Measurements from ENCODE around the gene TUBA1C. TPM values are rescaled to one million over a fixed set of nuclear protein-coding genes. Genes with fewer than 3 reads are reported as not detected.
A peak's percentile ranks its signal among the peaks of the same experiment; 100 is the strongest.
"Not testable (repeated sequence)": the region's sequence is repeated elsewhere in the genome, so short reads cannot be mapped to it uniquely, and the experiment has no call there.

TUBA1C gene
- total RNA-seq, 2 donors from 2014 or later = 124 to 151 TPM

DNA sequence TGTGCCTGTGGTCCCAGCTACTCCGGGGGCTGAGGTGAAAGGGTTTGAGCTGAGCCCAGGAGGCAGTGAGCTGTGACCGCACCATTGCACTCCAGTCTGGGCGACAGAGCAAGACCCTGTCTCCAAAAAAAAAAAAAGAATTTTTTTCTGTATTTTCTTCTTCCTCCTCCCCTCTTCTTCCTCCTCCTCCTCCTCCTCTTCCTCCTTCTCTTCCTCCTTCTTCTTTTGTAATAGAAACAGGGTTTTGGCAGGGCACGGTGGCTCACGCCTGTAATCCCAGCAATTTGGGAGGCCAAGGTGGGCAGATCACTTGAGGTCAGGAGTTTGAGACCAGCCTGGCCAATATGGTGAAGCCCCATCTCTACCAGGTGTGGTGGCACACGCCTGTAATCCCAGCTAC, 15.7 kb downstream of the TUBA1C start:
- H3K9me3 Mint-ChIP-seq; ATAC-seq (replicated peaks in 1 of 2); H3K27me3 Mint-ChIP-seq (ENCODE audit: low read depth); H3K4me3 Mint-ChIP-seq; H3K36me3 Mint-ChIP-seq (ENCODE audit: insufficient read depth in 2 of 2); H3K4me1 Mint-ChIP-seq (ENCODE audit: low read depth); H3K27ac Mint-ChIP-seq; DNase-seq: not testable (repeated sequence)

DNA sequence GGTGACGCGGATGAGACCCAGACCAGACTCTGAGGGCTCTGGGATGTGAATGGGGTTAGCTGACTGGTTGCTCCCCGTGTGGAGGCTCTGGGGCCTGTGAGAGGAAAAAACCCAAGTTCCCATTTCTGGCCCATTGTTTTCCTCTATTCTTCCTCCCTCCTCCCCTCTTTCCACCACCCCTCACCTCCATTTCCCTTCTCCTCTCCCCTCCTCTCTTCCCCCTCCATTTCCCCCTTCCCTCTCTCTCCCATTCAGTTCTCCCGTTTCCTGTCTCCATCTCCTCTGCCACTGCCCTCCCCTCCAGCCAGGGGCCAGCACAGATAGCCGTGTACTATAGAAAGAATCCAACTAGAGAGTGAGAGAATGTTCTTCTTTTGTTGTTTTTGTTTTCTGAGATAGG, 17.4 kb downstream of the TUBA1C start:
- Mint-ChIP-seq H3K4me3 (no peak overlapping the region), H3K27ac (no peak overlapping the region), H3K9me3 (no peaks in the 10 kb centered on the region), H3K4me1 (ENCODE audit: low read depth) (no peaks in the 10 kb centered on the region), H3K36me3 (ENCODE audit: insufficient read depth in 2 of 2) (no peaks in the 10 kb centered on the region), H3K27me3 (ENCODE audit: low read depth) (peaks cover 17% of the 10 kb centered on the region)
- ATAC-seq (replicated peaks in 1 of 2) = no peak
- DNase-seq = no peak

DNA sequence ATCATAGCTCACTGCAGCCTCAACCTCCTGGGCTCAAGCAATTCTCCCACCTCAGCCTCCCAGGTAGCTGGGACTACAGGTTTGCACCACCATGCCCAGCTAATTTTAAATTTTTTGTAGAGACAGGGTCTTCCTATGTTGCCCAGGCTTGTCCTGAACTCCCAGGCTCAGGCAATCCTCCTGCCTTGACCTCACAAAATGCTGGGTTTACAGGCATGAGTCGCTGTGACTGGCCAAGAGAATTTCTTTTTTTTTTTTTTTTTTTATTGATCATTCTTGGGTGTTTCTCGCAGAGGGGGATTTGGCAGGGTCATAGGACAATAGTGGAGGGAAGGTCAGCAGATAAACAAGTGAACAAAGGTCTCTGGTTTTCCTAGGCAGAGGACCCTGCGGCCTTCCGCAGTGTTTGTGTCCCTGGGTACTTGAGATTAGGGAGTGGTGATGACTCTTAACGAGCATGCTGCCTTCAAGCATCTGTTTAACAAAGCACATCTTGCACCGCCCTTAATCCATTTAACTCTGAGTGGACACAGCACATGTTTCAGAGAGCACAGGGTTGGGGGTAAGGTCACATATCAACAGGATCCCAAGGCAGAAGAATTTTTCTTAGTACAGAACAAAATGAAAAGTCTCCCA, 18.0 kb downstream of the TUBA1C start:
- peaks cover 23% of the 10 kb centered on the region for H3K27me3 Mint-ChIP-seq (ENCODE audit: low read depth)

DNA sequence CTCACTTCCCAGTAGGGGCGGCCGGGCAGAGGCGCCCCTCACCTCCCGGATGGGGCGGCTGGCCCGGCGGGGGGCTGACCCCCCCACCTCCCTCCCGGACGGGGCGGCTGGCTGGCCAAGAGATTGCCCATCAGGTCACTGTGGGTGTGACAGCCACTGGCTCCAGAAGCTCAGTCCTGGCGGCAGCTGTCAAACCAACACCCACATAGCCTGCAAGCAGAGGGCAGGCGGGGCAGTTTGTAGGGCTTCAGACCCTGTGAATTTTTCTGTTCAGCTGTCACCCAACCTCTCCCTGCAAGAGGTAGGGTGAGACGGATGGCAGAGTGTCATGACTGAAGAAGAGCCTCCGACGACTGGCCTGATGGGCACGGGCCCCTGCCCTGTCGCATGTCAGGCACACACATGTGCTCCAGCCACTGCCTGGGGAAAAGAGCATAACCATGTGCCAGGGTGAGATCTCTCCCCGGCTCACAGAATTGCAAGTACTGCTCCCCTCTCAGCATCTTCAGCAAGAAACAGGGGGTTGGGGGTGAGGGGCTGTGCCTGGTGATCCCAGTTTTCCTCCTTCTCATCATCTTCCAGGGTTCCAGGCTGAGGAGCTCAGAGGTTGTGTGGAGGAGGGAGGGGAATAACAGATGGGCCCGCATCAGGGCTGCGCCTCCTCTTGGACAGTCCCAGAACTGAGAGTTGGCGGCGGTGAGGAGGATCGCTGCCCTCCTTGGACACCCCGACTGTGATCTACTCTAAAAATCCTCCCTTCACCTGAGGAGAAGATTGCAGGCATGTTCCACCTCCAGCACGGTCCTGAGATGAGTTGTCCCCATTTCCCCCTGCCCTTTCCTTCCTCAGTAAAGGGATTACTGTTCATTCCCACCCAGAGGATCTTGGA, 18.9 kb downstream of the TUBA1C start:
- Mint-ChIP-seq H3K27ac (no peak overlapping the region), H3K4me3 (no peak overlapping the region), H3K27me3 (ENCODE audit: low read depth) (peaks cover 29% of the 10 kb centered on the region), H3K36me3 (ENCODE audit: insufficient read depth in 2 of 2) (no peaks in the 10 kb centered on the region), H3K4me1 (ENCODE audit: low read depth) (no peaks in the 10 kb centered on the region), H3K9me3 (no peaks in the 10 kb centered on the region)
- ATAC-seq (replicated peaks in 1 of 2) = no peak
- no peak for DNase-seq

More for the DNA sequence above, 18.0 kb downstream of the TUBA1C start:
- not testable (repeated sequence) for ATAC-seq (replicated peaks in 1 of 2); H3K36me3 Mint-ChIP-seq (ENCODE audit: insufficient read depth in 2 of 2); H3K4me3 Mint-ChIP-seq; H3K4me1 Mint-ChIP-seq (ENCODE audit: low read depth); H3K9me3 Mint-ChIP-seq; DNase-seq; H3K27ac Mint-ChIP-seq

DNA sequence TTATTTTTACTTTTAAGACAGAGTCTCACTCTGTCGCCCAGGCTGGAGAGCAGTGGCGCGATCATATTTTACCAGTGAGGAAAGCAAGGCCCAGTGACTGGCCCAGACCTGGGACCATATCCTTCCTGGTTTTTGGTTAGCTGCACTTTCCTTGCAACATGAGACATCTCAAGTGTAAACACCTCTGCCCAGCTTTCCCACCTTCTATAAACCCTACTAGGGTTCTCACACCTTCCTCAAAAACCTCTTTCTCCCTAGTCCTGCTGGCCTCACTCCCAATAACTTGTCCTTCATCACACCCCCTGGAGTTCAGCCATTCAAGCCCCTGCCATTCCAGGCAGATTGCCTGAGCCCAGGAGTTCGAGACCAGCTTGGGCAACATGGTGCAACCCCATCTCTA, 19.8 kb downstream of the TUBA1C start:
- H3K9me3 Mint-ChIP-seq = no peaks in the 10 kb centered on the region
- no peak overlapping the region for H3K27ac Mint-ChIP-seq
- no peak for ATAC-seq (replicated peaks in 1 of 2)
- no peaks in the 10 kb centered on the region for H3K36me3 Mint-ChIP-seq (ENCODE audit: insufficient read depth in 2 of 2)
- no peak overlapping the region for H3K4me3 Mint-ChIP-seq
- DNase-seq = no peak
- no peaks in the 10 kb centered on the region for H3K4me1 Mint-ChIP-seq (ENCODE audit: low read depth)
- peaks cover 29% of the 10 kb centered on the region for H3K27me3 Mint-ChIP-seq (ENCODE audit: low read depth)

DNA sequence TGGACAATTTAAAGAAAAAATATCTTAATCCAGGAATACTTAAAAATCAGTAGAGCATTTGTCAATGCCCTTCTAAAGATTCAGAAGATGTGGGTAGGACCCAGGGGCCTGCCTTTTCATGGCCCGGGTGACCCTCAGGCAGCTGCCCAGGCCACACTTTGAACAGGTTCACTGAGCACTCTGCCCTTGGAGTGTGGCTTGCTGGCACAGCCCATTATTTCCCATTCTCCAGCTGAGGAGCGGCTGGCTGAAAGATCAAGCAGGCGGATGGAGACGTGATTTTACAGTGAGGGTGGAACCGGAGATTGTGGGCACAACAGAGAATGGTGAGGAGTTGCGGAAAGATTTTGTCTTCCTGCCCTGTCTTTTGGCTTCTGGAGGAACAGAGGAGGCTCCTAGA, 23.0 kb downstream of the TUBA1C start:
- peaks cover 38% of the 10 kb centered on the region for H3K27me3 Mint-ChIP-seq (ENCODE audit: low read depth)
- DNase-seq (no peak), ATAC-seq (replicated peaks in 1 of 2) (no peak)
- no peaks in the 10 kb centered on the region for H3K9me3 Mint-ChIP-seq
- H3K4me1 Mint-ChIP-seq (ENCODE audit: low read depth) = no peaks in the 10 kb centered on the region
- no peak overlapping the region for H3K4me3 Mint-ChIP-seq
- no peak overlapping the region for H3K27ac Mint-ChIP-seq
- no peaks in the 10 kb centered on the region for H3K36me3 Mint-ChIP-seq (ENCODE audit: insufficient read depth in 2 of 2)

DNA sequence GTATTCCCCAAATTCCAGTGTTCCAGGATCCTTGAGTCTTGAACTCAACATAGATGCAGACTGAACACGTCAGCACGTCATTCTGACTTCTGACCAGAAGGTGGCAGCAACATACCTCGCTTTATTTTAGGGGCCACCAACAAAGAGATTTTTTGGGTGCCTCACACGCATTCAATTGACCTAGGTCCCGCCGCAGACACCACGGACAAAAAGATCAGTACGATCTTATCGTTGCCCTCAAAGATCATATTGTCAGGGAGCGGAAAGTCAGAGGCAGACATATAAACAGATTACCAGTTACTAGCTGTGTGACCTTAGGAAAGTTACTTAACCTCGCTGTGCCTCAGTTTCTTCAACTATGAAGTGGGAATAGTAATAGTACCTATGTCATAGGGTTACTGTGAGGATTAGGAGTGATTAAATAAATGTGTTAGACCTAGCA, 23.6 kb downstream of the TUBA1C start:
- Mint-ChIP-seq H3K9me3 (no peaks in the 10 kb centered on the region), H3K27ac (no peak overlapping the region), H3K27me3 (ENCODE audit: low read depth) (peaks cover 38% of the 10 kb centered on the region), H3K4me1 (ENCODE audit: low read depth) (no peaks in the 10 kb centered on the region), H3K36me3 (ENCODE audit: insufficient read depth in 2 of 2) (no peaks in the 10 kb centered on the region), H3K4me3 (no peak overlapping the region)
- peak; percentile 67 to 73 for DNase-seq
- peak; percentile 66 to 74 for ATAC-seq (replicated peaks in 1 of 2)

DNA sequence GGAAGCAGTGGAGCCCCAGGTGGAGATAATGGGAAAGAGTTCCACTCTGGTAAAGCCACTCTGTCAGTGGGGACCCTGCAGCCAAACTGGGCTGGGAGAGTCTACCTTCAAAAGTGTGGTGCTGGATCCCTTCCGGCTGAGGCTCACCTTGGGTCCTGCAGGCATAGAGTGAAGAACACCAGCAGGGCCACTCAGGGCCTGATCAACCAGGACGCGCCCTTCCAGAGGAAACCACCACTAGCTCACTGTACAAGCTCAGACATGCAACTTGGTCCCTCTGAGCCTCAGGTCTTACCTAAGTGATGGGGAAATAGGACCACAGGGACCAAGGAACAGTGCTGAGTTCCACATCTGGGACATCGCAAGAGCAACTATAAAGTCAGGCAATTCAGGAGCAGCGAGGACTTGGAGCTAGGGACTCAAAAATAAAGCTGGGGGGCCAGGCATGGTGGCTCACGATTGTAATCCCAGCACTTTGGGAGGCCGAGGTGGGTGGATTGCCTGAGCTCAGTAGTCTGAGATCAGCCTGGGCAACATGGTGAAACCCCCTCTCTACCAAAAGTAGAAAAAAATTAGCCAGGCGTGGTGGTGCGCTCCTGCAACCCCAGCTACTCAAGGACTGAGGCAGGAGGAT, 24.2 kb downstream of the TUBA1C start:
- Mint-ChIP-seq H3K27ac (no peak overlapping the region), H3K4me1 (ENCODE audit: low read depth) (no peaks in the 10 kb centered on the region), H3K36me3 (ENCODE audit: insufficient read depth in 2 of 2) (no peaks in the 10 kb centered on the region), H3K9me3 (no peaks in the 10 kb centered on the region), H3K27me3 (ENCODE audit: low read depth) (peaks cover 40% of the 10 kb centered on the region), H3K4me3 (no peak overlapping the region)
- DNase-seq (no peak), ATAC-seq (replicated peaks in 1 of 2) (peak in 1 of 2 donors; percentile 30)

DNA sequence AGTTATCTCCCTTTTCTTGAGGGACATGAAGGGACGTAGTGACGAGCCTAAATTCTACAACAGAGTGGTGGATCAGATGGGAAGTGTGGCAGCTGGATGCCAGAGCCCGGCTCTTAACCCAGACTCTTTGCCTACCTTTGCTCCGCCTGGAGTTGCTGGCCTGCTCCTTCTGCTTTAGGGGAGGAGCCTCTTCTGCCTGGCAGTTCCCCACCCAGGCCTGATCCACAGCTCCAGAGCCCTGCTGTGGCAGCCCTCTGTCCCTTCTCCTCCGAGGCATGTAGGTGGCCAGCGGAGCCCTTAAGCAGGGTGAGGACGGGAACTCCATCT, 27.8 kb downstream of the TUBA1C start:
- DNase-seq (no peak), ATAC-seq (replicated peaks in 1 of 2) (no peak)
- no peaks in the 10 kb centered on the region for H3K9me3 Mint-ChIP-seq
- no peak overlapping the region for H3K4me3 Mint-ChIP-seq
- no peak overlapping the region for H3K27ac Mint-ChIP-seq
- H3K27me3 Mint-ChIP-seq (ENCODE audit: low read depth) = peaks cover 44% of the 10 kb centered on the region
- H3K36me3 Mint-ChIP-seq (ENCODE audit: insufficient read depth in 2 of 2) = no peaks in the 10 kb centered on the region
- H3K4me1 Mint-ChIP-seq (ENCODE audit: low read depth) = peaks cover 12% of the 10 kb centered on the region

DNA sequence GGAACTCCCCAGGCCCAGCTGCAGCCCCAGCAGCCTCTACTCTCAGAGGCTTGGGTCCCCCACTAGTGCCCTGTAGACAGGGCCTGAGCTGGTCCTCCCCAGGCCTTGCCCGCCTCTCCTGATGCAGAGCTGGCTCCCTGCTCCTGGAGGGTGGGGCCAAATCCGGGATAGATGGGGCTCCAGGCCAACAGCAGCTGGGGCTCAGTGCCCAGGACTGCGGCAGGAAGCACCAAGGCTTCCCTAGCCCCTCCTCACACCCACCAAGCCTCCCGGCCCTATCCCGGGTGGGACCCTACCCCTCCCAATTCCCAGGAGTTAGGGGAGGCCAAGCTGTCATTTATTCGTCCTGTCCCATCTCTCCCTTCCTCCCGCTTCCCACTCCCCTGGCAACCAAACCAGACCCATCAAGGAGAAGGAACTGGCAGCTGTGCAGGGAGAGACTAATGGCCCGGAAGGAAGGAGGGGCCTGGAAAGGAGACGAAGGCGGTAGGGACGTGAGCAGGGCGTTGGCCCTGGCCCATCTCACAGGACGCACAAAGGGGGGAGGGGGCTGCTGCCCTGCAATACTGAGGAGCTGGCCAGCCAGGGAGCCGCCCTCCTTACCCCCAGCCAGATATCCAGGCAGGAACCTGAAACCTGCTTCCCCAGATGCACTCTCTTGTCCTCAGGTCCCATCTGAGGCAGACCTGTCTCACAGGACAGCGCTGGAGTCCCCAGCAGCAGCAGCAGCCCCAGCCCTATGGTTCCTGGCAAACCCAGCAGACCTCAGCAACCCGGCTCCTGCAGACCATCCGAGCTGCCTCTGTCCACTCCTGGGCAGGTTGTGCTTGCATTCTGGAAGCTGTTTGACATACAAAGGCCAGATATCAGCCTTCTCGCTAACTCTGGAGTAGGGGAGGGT, 28.4 kb downstream of the TUBA1C start:
- Mint-ChIP-seq H3K27me3 (ENCODE audit: low read depth) (peaks cover 44% of the 10 kb centered on the region), H3K9me3 (no peaks in the 10 kb centered on the region), H3K27ac (no peak overlapping the region), H3K36me3 (ENCODE audit: insufficient read depth in 2 of 2) (no peaks in the 10 kb centered on the region), H3K4me3 (no peak overlapping the region), H3K4me1 (ENCODE audit: low read depth) (peaks cover 12% of the 10 kb centered on the region)
- ATAC-seq (replicated peaks in 1 of 2) (no peak), DNase-seq (no peak)

DNA sequence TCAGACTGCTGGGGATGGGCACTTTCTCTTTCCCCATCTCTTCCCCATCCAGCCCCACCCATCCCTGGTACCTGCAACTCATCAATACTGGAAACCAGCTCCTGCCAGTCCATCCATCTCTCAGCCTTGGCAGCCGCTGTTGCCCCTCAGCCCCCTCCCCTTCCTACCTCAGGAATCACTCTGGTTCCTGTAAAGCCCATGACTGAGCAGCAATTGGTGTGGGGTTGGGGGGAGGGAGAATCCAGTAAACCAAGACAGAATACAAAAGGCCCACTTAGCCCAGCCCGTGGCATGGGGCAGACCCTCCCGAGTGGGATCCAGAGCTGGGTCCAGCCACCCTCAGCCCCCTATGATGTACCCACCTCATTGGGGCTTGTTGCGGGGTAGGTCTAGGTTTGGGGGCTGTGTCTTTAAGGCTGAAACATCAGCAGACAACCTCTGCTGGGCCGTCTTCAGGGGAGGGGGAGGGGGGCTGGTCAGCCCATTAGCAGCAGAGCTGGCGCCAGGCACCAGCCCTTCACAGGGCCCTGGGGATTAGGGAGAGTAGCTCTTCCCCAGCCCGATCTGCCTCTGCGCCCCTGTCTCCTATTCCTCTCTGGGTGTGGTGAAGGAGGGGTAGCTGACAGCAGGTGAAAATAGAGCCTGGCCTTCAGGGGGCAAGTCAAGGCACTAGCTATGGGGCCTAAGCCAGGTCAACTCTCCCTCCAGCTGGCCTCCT, 29.4 kb downstream of the TUBA1C start:
- Mint-ChIP-seq H3K4me3 (no peak overlapping the region), H3K27me3 (ENCODE audit: low read depth) (peaks cover 51% of the 10 kb centered on the region), H3K27ac (no peak overlapping the region), H3K9me3 (no peaks in the 10 kb centered on the region), H3K4me1 (ENCODE audit: low read depth) (peaks cover 17% of the 10 kb centered on the region), H3K36me3 (ENCODE audit: insufficient read depth in 2 of 2) (no peaks in the 10 kb centered on the region)
- no peak for ATAC-seq (replicated peaks in 1 of 2)
- DNase-seq = no peak

DNA sequence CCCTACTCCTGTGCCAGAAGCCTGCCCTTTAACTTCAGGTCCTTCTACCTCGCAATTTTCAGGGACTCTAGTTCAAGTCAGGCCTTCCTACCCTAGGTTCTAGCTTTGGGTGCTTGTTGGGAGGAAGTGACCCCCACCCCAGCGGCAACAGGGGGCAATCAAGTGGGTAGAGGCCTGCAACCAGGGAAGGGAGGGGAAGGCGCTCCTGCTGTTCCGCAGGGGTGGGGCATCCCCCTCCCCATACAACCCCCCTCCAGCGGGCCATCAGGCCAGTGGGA, 29.9 kb downstream of the TUBA1C start:
- no peaks in the 10 kb centered on the region for H3K9me3 Mint-ChIP-seq
- no peaks in the 10 kb centered on the region for H3K36me3 Mint-ChIP-seq (ENCODE audit: insufficient read depth in 2 of 2)
- ATAC-seq (replicated peaks in 1 of 2) (no peak), DNase-seq (no peak)
- peaks cover 17% of the 10 kb centered on the region for H3K4me1 Mint-ChIP-seq (ENCODE audit: low read depth)
- no peak overlapping the region for H3K4me3 Mint-ChIP-seq
- H3K27me3 Mint-ChIP-seq (ENCODE audit: low read depth) = peaks cover 51% of the 10 kb centered on the region
- H3K27ac Mint-ChIP-seq = no peak overlapping the region

Data from activated T-cell treated with anti-CD3 and anti-CD28 coated beads, Interleukin-2, amount 50 U/mL, for 72 hours (primary cell).